ENCODE results near the gene SHROOM2.

SHROOM2 gene

DNA sequence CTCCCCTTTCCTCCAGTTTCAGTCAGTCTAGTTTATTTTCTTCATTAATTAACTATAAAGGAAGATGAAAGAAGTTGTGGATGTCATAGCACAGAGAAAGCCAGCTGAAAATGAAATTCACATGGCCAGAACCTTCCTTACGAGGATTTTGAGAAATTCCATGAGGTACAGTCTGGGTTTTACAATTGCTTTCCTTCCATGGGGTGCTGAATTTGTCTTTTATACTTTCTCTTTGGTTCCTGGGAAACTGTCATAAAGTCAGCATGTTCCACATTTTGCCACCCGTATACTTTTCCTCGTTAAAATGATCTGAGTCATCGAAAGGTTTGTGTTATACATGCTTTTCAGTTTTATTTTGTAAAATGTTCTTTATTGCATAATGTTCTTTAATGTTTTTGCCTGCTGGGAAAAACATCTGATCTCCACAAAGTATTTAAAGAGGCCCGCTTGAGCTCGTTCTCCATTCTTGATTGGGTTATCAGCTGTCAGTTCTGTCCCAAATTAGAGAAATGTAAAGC, 102.8 kb downstream of the SHROOM2 start:
- in situ Hi-C loops (cut with MboI; ENCODE audit: low sequenced_read_pairs), result no loop called here

DNA sequence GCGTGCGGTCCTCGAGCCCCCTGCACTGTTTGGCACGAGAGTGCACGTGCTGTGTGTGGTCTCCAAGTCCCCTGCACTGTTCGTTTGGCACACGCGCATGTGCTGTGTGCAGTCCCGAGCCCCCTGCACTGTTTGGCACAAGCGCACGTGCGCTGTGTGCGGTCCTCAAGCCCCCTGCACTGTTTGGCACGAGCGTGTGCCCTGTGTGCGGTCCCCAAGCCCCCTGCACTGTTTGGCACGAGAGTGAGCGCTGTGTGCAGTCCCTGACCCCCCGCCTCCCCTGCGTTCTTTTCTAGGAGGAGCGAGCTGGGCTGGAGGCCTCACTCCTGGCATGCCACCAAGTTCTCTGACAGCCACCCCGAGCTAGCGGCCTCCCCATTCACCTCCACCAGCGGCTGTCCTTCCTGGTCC, 104.5 kb downstream of the SHROOM2 start:
- in situ Hi-C loops (cut with MboI; ENCODE audit: low sequenced_read_pairs), result no loop called here

DNA sequence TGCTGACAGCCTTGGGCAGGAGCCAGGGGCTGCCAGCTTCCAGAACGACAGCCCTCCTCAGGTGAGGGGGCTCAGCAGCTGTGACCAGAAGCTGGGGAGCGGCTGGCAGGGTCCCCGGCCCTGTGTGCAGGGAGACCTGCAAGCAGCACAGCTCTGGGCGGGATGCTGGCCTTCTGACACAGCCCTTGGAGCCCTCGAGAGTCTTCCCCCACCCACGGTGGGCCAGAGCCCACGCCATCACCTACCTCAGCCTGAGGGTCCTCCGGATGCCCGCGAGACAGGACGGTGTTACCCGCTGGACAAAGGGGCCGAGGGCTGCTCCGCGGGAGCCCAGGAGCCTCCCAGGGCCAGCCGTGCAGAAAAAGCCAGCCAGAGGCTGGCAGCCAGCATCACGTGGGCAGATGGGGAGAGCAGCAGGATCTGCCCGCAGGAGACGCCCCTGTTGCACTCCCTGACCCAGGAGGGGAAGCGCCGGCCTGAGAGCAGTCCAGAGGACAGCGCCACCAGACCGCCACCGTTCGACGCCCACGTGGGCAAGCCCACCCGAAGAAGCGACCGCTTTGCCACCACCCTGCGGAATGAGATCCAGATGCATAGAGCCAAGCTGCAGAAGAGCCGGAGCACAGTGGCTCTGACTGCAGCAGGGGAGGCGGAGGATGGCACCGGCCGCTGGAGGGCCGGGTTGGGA, 109.1 kb downstream of the SHROOM2 start:
- in situ Hi-C loops (cut with MboI; ENCODE audit: low sequenced_read_pairs), result no loop called here

DNA sequence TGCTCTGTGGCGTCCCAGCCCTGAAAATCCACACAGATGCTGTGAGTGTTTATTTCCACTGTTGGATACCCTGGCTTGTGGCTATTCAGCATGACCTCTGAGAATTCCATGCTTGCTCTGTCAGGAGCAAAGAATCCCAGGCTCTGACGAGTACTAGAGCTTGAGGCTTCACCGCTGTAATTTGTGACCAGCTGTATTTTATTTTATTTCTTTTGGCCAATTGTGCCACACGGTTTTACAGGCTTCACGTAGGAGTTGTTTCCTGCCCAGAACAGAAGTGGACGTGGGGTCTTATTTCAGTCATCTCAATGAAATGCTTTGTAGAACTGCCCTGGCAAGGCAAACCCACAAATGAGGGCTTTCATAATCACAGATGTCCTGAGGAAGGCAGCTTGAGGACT, 111.5 kb downstream of the SHROOM2 start:
- in situ Hi-C loops (cut with MboI; ENCODE audit: low sequenced_read_pairs), result no loop called here

DNA sequence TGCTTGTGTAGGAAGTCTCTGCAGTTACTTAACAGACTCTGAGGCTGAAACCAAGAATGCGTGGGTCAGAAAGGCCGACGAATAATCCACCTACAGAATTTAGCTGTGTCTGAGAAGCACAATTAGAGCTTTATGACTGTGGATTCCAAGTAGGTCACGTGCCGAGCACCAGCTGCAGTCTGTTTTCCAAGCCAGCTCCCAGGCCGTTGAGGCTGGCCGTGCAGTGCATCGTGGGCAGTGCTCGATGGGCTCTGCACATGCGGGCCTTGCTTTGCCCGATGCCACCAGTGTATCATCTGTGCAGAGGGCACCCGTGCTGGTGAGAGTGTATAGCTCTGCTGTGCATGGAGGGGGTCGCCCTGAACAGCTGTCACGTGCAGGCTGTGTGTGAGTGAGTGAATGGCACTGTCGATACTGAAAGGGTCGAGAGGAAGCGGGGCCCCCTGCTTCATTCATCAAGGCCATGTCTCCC, 113.4 kb downstream of the SHROOM2 start:
- in situ Hi-C loops (cut with MboI; ENCODE audit: low sequenced_read_pairs), result no loop called here

DNA sequence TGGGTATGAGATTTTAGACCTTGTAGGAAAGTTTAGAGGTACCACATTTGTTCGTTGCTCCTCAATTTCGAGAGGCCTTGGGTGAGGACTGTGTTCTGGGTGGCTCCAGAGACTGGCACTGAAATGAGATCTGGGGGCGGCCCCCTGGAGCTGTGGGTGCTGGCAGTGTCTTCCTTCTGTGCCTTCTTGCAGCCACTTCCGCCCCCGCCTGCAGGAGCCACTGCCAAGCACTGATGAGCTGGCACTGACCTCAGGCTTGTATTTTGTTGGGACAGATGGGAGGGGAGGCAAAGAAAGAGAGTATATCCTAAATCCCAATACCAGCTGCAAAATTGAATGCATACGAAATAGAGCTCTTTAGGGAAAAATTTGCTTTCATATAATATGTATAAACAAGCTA, 116.4 kb downstream of the SHROOM2 start:
- in situ Hi-C loops (cut with MboI; ENCODE audit: low sequenced_read_pairs), result no loop called here

DNA sequence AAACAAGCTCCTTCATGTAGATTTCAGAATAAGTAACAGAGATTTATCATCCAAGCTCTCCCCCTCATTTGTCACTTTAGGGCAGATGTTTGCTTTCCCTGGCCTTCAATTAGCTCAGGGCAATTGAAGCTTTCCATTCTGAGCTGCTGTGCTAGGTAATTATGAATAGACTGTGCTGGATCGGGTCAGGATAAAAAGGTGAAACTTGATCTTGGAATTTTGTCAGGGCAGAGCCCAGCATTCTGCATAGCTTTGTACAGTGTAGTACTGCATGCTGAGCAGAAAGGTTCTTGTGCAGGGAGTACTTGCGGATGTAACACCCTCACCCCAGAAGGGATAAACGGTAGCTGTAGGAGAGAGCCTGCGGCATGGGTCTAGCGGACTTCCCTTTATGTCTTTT, 116.9 kb downstream of the SHROOM2 start:
- in situ Hi-C loops (cut with MboI; ENCODE audit: low sequenced_read_pairs), result no loop called here

DNA sequence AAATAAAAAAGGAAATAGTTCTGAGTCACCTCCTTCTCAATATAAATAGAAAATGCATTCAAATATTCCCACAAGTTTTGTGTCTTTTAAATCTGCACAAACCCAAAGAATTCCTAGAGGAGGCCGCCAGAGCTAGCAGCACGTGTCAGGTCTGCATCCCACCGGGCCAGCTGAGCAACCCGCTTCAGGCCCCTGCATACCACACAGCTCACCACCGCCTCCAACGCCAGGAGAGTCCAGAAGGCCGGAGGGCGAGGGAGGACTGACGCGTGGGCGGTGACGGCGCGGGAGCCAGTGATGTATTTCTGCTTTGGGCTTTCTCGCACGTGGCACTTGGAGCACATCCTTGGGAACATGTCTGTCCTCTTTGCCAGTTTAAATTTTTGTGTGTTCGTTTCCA, 119.1 kb downstream of the SHROOM2 start:
- in situ Hi-C loops (cut with MboI; ENCODE audit: low sequenced_read_pairs), result no loop called here

DNA sequence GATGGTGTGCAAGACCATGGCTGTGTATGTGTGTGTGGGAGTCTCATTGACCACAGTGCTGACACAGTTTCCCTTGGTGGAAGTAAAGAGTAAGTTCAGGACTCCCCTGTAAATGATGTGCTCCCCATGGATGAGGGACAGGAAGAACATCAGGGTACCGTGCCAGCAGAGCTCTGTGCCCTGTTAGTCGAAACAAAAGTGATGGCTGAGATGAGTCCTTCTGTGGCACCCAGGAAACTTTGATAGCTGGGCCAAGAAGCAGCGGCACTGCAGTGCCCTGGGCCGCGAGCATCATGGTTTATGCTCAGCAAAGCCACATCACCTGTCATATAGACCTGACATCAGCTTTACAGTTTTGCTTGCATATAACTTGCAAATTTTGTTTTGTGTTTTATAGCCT, 119.5 kb downstream of the SHROOM2 start:
- in situ Hi-C loops (cut with MboI; ENCODE audit: low sequenced_read_pairs), result no loop called here

DNA sequence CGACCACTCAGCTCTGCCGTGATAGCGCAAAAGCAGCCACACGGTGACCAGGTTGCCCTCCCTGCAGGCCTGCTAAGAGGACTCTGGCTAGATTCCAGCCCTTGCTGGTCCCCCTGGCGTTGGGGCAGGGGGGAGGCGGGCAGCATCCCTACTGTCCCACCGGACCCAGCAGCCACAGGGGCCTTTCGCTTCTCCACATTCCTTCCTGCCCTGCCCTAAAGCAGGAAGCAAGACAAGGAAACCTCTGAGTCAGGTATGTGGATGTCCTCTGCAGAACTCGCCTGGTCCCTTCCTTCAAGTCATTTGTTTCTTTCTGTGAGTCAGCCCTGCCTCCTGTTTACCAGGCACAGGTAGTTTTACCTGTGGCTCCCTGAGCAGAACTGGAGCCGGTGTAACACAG, 120.7 kb downstream of the SHROOM2 start:
- in situ Hi-C loops (cut with MboI; ENCODE audit: low sequenced_read_pairs), result no loop called here

DNA sequence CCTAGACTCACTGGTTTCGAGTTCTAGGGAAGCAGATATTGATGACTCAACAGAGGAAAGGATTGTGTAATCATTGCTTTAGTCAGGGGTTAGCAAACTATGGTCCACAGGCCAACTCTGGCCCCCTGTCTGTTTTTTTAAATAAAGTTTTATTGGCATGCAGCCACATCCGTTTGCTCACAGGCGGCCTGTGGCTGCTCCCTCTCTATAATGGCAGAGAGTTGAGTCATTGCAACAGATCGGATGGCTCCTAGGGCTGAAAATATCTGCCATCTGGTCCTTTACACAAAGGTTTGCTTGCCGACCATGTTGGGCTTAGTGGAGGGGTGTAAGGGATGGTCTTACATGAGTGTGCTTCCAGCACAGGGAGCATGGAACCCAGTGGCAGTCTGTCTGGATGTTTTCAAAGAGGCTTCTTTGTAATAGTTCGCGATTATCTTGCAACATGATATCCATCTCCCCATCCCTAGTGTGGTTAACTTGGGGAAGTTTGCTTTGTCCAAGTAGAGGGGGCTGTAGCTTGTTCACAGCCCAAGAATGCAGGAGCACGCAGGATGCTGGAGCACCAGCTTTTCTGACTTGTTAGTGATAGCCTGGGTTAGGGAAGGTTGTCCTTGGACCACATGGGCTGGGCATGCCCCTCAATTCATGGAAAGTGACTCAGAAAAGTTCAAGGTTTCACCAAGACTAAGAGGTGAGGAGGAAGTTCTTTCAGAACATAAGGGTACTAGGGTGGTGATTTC, 121.6 kb downstream of the SHROOM2 start:
- in situ Hi-C loops (cut with MboI; ENCODE audit: low sequenced_read_pairs), result no loop called here

DNA sequence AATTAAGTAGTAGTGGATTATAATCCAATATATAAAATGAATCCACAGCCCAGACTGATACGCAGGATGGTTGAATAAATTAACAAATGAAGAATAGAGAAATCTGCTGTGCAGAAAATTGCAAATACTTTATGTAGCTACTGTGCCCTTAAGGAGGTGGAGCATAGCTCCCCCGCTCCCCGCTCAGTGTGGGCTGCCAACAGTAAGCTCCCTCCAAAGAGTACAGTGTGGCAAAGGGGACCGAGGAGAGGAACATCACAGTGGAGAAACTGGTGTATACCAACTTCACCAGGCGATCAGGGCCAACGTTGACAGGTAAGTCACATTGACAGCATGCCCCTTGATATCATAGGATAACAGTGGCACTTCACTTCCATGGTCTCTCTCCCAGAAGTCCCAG, 123.0 kb downstream of the SHROOM2 start:
- in situ Hi-C loops (cut with MboI; ENCODE audit: low sequenced_read_pairs), result no loop called here

DNA sequence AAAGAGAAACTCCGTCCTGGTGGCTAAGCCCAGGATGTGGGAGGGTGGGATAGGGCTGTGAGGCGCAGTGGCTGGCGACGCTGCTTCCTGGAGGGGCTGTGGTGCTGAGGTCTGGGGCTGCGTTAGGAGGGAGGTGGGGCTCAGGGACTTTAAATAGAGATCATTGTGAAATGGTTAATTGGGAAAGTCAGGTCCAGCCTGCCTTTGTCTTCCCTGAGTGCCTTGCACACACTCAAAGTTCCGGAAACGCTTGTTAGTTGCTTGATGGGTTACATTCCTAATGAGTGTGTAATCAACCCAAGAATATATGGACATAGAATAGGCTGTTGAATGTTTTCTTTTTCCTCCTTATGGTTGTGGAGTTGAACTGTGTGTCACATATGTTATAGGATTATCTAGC, 125.3 kb downstream of the SHROOM2 start:
- in situ Hi-C loops (cut with MboI; ENCODE audit: low sequenced_read_pairs), result no loop called here

DNA sequence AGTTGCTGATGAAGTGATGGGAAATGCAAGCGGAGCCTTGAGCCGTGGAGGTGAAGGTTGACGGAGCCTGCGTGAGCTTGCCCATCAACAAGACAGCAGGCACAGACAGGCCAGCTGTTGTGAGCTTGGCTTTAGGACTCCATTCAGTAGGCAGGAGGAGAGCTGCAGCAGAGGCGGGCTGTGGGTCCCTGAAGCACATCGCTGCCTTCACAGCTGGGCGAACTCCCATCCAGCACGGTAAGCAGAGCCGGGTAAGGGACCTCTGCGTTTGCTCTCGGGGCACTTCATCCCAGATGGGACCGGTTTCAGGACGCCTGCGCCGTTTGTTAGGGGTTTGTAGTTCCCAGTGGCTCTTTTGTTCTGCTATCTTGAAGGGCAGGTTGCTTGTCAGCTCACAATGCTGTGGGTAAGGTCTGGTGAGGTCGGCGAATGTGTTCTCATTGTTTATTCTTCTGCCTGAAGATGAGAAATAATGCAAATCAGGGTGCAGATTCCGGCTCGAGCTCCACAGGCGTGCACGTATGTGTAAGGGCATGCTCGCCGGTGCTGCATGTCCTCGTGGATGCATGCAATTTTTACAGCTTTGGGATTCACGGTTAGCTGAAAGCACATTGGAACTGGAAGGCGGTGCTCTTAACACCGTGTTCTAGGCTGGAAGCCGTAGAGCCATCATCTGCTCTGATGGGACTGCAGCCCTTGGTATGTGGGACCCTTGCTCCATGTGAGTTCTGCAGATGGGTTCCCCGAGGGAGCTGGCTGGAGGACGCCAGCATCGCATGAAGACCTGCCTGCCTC, 126.3 kb downstream of the SHROOM2 start:
- in situ Hi-C loops (cut with MboI; ENCODE audit: low sequenced_read_pairs), result no loop called here

DNA sequence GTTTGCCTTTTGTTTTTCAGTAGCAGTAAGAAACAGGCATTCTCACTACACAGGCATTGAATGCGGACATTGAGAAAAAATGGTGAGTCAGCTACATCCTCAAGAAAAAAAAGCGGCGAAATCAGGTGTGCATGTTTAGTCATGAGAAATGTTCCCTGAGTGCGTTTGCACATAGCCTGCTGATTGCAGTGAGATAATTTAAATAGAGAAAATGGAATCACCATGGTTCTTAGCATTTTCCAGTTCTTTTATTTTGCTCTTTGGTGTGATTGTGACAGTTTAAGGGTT, 126.9 kb downstream of the SHROOM2 start:
- in situ Hi-C loops (cut with MboI; ENCODE audit: low sequenced_read_pairs), result no loop called here

DNA sequence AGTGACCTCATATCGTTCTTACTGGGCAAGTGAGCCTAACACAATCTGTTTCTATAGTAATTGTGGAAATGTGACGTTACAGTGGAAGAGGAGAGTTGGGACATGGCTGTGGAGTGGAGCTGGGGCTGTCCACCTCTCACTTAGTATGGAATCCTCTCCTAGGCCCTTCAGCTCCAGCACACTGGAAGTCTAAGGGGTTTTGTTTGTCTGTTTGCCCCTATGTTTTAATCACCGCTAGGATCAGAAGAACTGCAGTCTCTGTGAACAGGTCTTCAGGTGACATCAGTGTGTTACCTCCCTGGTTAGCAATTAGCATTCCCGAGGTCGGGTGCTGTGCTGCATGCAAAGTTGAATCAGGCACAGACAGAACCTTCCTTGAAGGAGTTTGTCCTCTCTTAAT, 131.6 kb downstream of the SHROOM2 start:
- in situ Hi-C loops (cut with MboI; ENCODE audit: low sequenced_read_pairs), result no loop called here

DNA sequence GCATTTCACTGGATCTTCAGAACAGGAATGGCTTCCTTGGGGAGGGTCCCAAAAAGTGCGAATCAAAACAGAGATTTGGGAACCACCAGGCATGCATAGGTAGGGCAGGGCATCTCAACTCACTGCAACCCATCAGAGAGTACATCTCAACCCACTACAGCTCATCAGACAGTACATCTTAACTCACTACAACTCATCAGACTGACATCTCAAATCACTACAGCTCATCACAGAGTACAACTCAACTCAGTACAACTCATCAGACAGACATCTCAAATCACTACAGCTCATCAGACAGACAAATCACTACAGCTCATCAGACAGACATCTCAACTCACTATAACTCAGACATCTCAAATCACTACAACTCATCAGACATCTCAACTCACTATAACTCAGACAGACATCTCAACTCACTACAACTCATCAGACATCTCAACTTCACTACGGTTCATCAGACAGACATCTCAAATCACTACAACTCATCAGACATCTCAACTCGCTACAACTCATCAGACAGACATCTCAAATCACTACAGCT, 133.5 kb downstream of the SHROOM2 start:
- in situ Hi-C loops (cut with MboI; ENCODE audit: low sequenced_read_pairs), result no loop called here

DNA sequence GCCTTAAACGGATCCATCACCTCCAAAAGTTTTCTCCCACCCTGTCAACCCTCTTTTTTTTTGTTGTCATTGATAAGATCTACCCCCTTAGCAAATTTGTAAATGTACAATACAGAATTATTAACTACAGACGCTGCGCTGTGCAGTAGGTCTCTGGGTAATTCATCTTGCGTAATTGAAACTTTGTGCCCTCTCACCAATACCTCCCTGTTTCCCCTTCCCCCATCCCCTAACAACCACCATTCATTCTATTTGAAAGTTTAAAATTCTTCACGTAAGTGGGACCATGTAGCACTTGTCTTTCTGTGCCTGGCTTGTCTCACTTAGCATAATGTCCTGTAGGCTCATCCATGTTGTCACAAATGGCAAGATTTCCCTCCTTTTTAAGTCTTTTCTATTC, 135.2 kb downstream of the SHROOM2 start:
- in situ Hi-C loops (cut with MboI; ENCODE audit: low sequenced_read_pairs), result no loop called here

DNA sequence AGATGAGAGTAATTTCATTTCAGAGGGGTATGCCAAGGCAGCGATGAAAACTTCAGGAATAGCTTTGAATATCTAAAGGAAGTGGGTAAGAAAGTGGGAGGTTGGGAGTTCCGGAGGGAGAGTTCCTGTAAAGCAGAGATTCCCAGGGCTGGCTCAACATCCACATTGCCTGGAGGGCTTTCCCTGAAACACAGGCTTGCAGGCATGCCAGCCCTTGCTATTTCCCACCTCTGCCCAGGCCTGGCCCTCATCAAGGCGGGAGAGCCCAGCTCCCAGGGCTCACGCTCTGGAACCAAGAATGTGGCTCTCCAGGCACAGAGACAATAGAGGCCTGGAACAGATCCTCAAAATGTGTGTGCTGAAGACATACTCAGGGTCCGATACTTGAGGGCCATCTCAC, 137.1 kb downstream of the SHROOM2 start:
- in situ Hi-C loops (cut with MboI; ENCODE audit: low sequenced_read_pairs), result no loop called here

DNA sequence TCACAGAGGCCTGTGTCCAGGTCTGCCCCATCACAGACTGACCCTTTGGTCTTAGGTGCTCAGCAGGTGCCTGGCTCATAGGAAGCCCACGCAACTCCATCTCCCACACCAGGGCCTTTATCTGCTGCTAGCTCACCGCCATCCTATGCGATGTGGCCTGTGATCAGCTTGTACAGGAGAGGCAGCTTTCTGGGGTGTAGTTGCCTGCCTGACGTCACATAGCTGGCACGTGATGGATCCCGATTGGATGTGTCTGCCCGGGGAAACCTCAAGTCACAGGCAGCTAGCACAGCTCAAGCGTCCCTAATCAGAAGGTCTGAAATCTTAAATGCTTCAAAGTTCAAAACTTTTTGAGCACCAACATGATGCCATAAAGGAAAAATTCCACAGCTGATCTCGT, 139.8 kb downstream of the SHROOM2 start:
- in situ Hi-C loops (cut with MboI; ENCODE audit: low sequenced_read_pairs), result no loop called here

DNA sequence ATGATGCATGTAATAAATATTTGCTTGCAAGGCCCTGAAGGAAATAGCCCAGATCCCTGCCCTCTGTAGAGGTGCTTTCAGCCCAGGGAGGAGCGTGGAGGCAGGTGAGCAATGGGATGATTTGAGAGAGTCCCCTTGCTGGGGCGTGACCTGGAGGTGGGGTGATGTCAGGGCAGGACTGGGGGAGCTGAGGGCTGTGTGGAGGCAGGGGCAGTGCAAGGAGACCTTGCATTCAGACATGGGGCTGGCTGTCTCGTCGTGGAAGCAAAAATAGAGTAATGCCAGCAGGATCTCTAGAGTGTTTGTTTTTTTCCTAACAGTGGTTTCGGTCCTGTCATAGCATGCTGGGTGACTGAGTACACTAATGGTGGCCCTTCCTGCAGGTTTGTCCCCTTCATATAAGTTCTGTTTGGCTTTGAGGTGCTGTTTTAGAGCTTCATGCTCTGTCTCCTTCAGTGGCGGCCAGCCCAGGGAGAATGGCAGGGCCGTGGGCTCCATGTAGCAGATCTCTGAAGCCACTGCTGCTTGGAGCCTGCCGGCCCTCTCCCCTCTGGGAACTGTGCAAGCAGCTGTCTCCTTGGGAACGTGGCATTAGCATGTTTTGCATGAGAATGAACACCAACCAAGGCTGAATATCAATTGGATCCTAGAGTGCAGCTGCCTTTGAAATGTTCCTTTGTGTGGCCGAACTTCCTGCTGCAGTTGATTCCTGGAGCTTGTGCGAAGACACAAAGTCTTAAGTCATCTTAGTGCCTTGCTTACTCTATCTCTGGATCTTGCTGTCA, 141.7 kb downstream of the SHROOM2 start:
- in situ Hi-C loops (cut with MboI; ENCODE audit: low sequenced_read_pairs), result no loop called here

Data from hTERT RPE-1 (cell line).